K562 (cell line): ENCODE data around the gene NFXL1. TPM values are rescaled to one million over a fixed set of nuclear protein-coding genes. Genes with fewer than 3 reads are reported as not detected.

Experiments
- ATAC-seq: fragments of 200-7000 bp; cut with Tn5 transposase; 3 replicates; pipeline ENCODE4 v1.9.1; 2020; ENCODE audit warnings: moderate library complexity
- BruUV-seq: library from RNA; stranded (reverse); fragments of 400-500 nt; replicated peaks from 2 replicates; lab custom pipeline; 2021; lab: Mats Ljungman, UMichigan
- CTCF ChIA-PET: fragments of 300-600 bp; formaldehyde crosslinking; extraction: SDS; loops from one replicate; lab custom pipeline; 2021; ENCODE audit warnings: low intra/inter-chr PET ratio; lab: Yijun Ruan, JAX
- POLR2A ChIA-PET: fragments of 300-600, 350-650 bp; sonication (Branson Sonifier 250); formaldehyde crosslinking; extraction: SDS; loops from one replicate; lab custom pipeline; 2021; ENCODE audit warnings: antibody characterized with exemption, inconsistent platforms; lab: Yijun Ruan, JAX
- DNase-seq, 4 experiments: peaks; one replicate each; pipeline versions ENCODE4 v3.0.0 to v3.0.0-alpha.2; 2011 to 2018; ENCODE audit warnings: low spot score in 3 of 4, mixed read lengths in 3 of 4; ENCODE audit errors: extremely low read depth in 1 of 4
- FAIRE-seq: peaks from 2 replicates; lab custom pipeline; 2011; peaks lifted over from hg19 to GRCh38; lab: Jason Lieb, UNC
- H2AFZ ChIP-seq: 2 replicates; pipeline ENCODE4 v1.6.0; 2011; ENCODE audit warnings: low read depth, low read length, control low read depth, inconsistent platforms
- H3K27ac ChIP-seq: fragments of 200-600 bp; 3 replicates; pipeline ENCODE4 v1.8.0; 2011; ENCODE audit warnings: low read depth, mild to moderate bottlenecking, control low read depth, inconsistent platforms, low read length, moderate library complexity, mixed read lengths; ENCODE audit errors: extremely low read depth
- H3K27me3 ChIP-seq, 2 experiments: fragments of 300-600 bp in 1 of 2; 2 replicates in 1 of 2; 3 replicates in 1 of 2; pipeline versions ENCODE4 v1.6.0 to v1.8.0; 2011; ENCODE audit warnings: inconsistent platforms in 2 of 2, low read length in 2 of 2, mild to moderate bottlenecking in 1 of 2, mixed read lengths in 1 of 2, moderate library complexity in 1 of 2; ENCODE audit not compliant: control insufficient read depth in 2 of 2, insufficient read depth in 2 of 2
- H3K36me3 ChIP-seq: fragments of 300-600 bp; 3 replicates; pipeline ENCODE4 v1.8.0; 2011; ENCODE audit warnings: mild to moderate bottlenecking, low read length, inconsistent platforms; ENCODE audit not compliant: control insufficient read depth, insufficient read depth
- H3K4me1 ChIP-seq, 2 experiments: fragments of 200-600 bp in 1 of 2; replicated peaks in 1 of 2; 2 replicates in 1 of 2; 3 replicates in 1 of 2; pipeline versions ENCODE4 v1.5.1 to v1.8.0; 2011; ENCODE audit warnings: inconsistent platforms in 2 of 2, low read length in 2 of 2, mild to moderate bottlenecking in 1 of 2, mixed read lengths in 1 of 2, moderate library complexity in 1 of 2; ENCODE audit not compliant: control insufficient read depth in 2 of 2, insufficient read depth in 2 of 2
- H3K4me2 ChIP-seq: 2 replicates; pipeline ENCODE4 v1.6.1; 2011; ENCODE audit warnings: low read length, control low read depth, inconsistent platforms, mixed read lengths; ENCODE audit not compliant: insufficient read depth
- H3K4me3 ChIP-seq: fragments of 200-600 bp; sonication (generic), shearing (Covaris generic); 2 replicates; pipeline ENCODE4 v1.5.1; 2016; ENCODE audit warnings: control low read depth, inconsistent platforms
- H3K79me2 ChIP-seq: fragments of 200-600 bp; 3 replicates; pipeline ENCODE4 v1.8.0; 2011; ENCODE audit warnings: low read length, inconsistent platforms; ENCODE audit not compliant: control insufficient read depth, insufficient read depth
- H3K9ac ChIP-seq, 2 experiments: 2 replicates each; pipeline versions ENCODE4 v1.6.0 to v1.6.1; 2011; ENCODE audit warnings: low read depth in 2 of 2, low read length in 2 of 2, control low read depth in 1 of 2, inconsistent platforms in 1 of 2, mild to moderate bottlenecking in 1 of 2, mixed read lengths in 1 of 2; ENCODE audit not compliant: insufficient read depth in 1 of 2
- H3K9me1 ChIP-seq: one replicate; pipeline ENCODE4 v1.6.0; 2011; ENCODE audit warnings: inconsistent platforms, mild to moderate bottlenecking, low read length, moderate library complexity; ENCODE audit not compliant: control insufficient read depth, insufficient read depth
- H3K9me3 ChIP-seq: replicated peaks from 2 replicates; pipeline ENCODE4 v1.5.1; 2011; ENCODE audit warnings: low read depth, low read length, inconsistent platforms; ENCODE audit not compliant: control insufficient read depth, insufficient read depth
- H4K20me1 ChIP-seq: replicated peaks from 2 replicates; pipeline ENCODE4 v1.6.1; 2011; ENCODE audit warnings: low read length, inconsistent platforms, mixed read lengths; ENCODE audit not compliant: control insufficient read depth, insufficient read depth
- CBFA2T2 ChIP-seq: fragments of 450-650 bp; conservative IDR thresholded peaks from 2 replicates; pipeline ENCODE4 v1.6.1; 2017; ENCODE audit warnings: mild to moderate bottlenecking
- LARP7 ChIP-seq: fragments of 450-650 bp; IDR thresholded peaks from 2 replicates; pipeline ENCODE4 v1.6.1; 2016
- NR2F6 ChIP-seq: fragments of 450-650 bp; formaldehyde crosslinking; IDR thresholded peaks from 2 replicates; pipeline ENCODE4 v1.4.0; 2020; ENCODE audit warnings: mild to moderate bottlenecking
- PML ChIP-seq: IDR thresholded peaks from 2 replicates; pipeline ENCODE4 v1.6.1; 2012; ENCODE audit warnings: low read length, inconsistent platforms
- POLR2H ChIP-seq: IDR thresholded peaks from 2 replicates; pipeline ENCODE4 v1.6.1; 2016; ENCODE audit warnings: missing genetic modification characterization, low read depth, mild to moderate bottlenecking, control low read depth, missing compliant biosample characterization, moderate library complexity
- ZBED1 ChIP-seq: IDR thresholded peaks from 2 replicates; pipeline ENCODE4 v1.6.1; 2014
- in situ Hi-C: fragments of 300-500 bp; cut with MboI; formaldehyde crosslinking; loops from 4 replicates; pipeline ENCODE4 v1.15.0; 2018; ENCODE audit warnings: inconsistent platforms, mixed read lengths
- intact Hi-C: fragments of 100-400 bp; cut with micrococcal nuclease; formaldehyde crosslinking; loops from 2 replicates; pipeline ENCODE4 v1.14.2; 2022
- polyA plus RNA-seq, 8 experiments: library from polyadenylated mRNA; depleted of rRNA in 4 of 8; stranded (reverse) in 5 of 8; unstranded in 3 of 8; fragments of >200 nt; fragmentation: Nextera tagmentation in 2 of 8; fragmentation: Illumina TruSeq in 1 of 8; extraction: Ambion mirVana in 2 of 8; extraction: Trizol in 1 of 8; gene quantifications; 2 replicates each; pipeline versions ENCODE4 v1.2.1 to v1.2.3, GENCODE V29; 2011 to 2014; ENCODE audit warnings: inconsistent platforms in 1 of 8, missing spikeins in 1 of 8
- total RNA-seq, 7 experiments: library from RNA; depleted of rRNA in 6 of 7; stranded (reverse); fragments of >200 nt in 6 of 7; fragmentation: Illumina TruSeq in 2 of 7; extraction: Trizol in 2 of 7; gene quantifications; 2 replicates each; pipeline versions ENCODE4 v1.2.1 to v1.2.3, GENCODE V29; 2011 to 2021; ENCODE audit warnings: low replicate concordance in 1 of 7
- TF ChIP-seq, protein P1 (sequence below): fragments of 250-450 bp; sonication (Bioruptor Pico); IDR thresholded peaks from 2 replicates; pipeline ENCODE4 v1.5.0; 2021; ENCODE audit warnings: mild to moderate bottlenecking, moderate library complexity

NFXL1 gene
- total and polyA plus RNA-seq, 9 of the 15 experiments (the other 6 are each of a cell fraction or from before 2014, with no cell fraction given) = 7.5 to 27.0 (median 10.6) TPM

DNA sequence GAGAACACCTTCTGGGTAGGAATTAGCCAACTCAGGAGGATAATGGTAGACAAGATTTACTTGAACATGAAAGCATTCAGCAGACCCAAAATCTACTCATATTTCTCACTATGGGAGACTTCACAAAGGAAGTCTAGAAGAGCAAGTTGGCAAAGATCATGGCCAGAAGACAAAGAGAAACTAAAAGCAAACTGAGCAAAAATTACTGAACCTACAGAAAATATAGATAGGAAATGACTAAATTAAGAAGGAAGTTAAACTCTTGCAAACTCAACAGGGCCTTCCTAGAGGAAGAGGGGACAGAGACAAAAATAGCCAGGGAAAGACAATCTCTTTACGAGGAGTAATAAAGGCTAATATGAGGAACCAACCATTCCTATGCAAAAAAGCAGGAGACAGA is 95.2 kb downstream of the NFXL1 start (continued):
- TF ChIP-seq, protein P1, sequence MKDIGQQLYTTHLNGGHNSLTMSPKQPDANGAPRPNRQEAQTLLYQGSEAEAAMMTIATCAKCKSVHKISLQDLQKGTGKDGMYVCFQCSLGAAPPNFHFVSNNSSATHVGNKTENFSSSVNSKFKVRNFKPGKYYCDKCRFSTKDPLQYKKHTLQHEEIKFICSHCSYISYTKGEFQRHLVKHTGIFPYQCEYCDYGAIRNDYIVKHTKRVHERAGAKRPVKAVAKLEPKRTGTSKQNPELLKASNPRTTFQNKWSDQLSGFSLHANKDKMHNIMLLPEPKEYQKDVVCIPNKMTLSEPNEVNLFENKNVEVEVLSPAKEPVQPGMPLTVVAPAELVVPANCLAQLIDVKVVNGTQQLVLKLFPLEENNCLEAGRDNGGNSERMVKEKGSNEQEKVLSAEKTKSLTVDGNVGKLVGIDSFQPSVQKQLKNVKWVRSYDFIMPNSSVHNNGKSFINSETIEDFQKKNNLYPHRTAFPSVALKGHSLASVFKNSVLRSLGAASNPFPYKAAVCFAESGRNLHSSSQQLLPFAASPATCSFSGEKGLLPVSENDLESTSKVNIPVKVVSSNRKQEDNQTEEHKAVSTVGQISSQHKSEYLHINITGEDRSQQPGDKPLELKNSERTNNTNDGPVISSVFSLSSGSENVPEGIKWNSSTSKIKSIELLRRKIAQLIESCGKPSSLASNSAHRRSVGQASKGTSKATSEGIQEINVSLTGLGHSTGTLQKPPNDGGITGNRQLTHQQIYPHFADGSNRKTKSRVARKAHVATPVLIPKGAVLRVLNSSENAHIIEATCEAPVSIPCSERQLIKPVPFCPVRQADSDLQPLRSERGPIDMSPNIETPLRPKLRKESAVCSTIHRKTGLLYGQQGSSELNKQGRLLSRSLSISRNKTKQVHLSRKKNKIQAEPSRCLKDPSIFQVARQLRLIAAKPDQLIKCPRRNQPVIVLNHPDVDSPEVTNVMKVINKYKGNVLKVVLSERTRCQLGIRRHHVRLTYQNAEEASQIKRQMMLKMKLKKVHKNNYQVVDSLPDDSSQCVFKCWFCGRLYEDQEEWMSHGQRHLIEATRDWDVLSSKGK (CRISPR knock-in tag) = no peak
- no peak for TF ChIP-seq ZBED1
- TF ChIP-seq LARP7 = no peak
- no peak for TF ChIP-seq POLR2H
- no peak for TF ChIP-seq PML

DNA sequence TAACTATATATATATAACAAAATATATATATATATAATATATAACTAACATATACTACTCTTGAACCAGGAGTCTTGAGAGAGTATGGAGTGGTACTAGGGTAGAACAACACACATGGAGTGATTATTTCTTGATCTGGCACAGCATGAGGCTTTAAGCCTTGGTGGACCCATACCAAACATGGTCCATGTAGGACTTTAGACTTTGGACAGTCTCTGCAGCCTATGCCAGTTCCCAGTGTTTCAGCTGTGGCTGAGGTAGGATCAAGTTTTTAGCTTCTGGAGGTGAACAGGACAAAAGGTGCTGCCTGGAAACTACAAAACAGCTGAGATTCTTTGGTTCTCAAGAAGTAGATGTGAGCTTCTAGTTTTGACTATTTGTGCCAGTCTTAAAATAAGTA is 97.1 kb downstream of the NFXL1 start:
- no peak overlapping the region for H3K4me2 ChIP-seq
- no peaks in the 10 kb centered on the region for H3K36me3 ChIP-seq
- no peaks in the 10 kb centered on the region for H4K20me1 ChIP-seq
- no peaks in the 10 kb centered on the region for H3K9me1 ChIP-seq
- CTCF ChIA-PET = no interaction called here
- H3K9me3 ChIP-seq = no peaks in the 10 kb centered on the region
- DNase-seq (no peak), ATAC-seq (no peak), FAIRE-seq (no peak)
- H2AFZ ChIP-seq = no peak overlapping the region
- H3K27ac ChIP-seq = no peak overlapping the region
- H3K9ac ChIP-seq = no peak overlapping the region
- in situ Hi-C loops = no loop called here
- no peaks in the 10 kb centered on the region for H3K79me2 ChIP-seq
- BruUV-seq = no TSS peak
- no peaks in the 10 kb centered on the region for H3K4me1 ChIP-seq
- intact Hi-C loops = no loop called here
- TF ChIP-seq CBFA2T2 (no peak), NR2F6 (no peak), ZBED1 (no peak)
- TF ChIP-seq, all 486 proteins: peak for 0
- H3K4me3 ChIP-seq = no peak overlapping the region
- H3K27me3 ChIP-seq = peaks cover 0 to 7% of the 10 kb centered on the region in 2 experiments; a peak in 2 of 5 replicates
- POLR2A ChIA-PET = no interaction called here
